B cell (primary cell): ENCODE results near the gene DDX59. TPM values are rescaled to one million over a fixed set of nuclear protein-coding genes. Genes with fewer than 3 reads are reported as not detected.

Experiments
- ATAC-seq: fragments of 200-7000 bp; cut with Tn5 transposase; one replicate; pipeline ENCODE4 v1.10.0; 2021; ENCODE audit warnings: low read depth, mild to moderate bottlenecking, moderate number of reproducible peaks, moderate library complexity
- CTCF ChIA-PET: fragments of 350-600 bp; sonication (Branson Sonifier 250); formaldehyde crosslinking; loops from one replicate; lab custom pipeline; 2021; ENCODE audit warnings: antibody characterized with exemption, inconsistent platforms; lab: Charles Lee
- POLR2A ChIA-PET: fragments of 350-600 bp; sonication (Branson Sonifier 250); formaldehyde crosslinking; loops from one replicate; lab custom pipeline; 2021; ENCODE audit warnings: antibody characterized with exemption; lab: Charles Lee
- DNase-seq: peaks from one replicate; pipeline ENCODE4 v3.0.0; 2013
- H2AFZ ChIP-seq: 2 replicates; pipeline ENCODE4 v1.6.1; 2012; ENCODE audit warnings: mild to moderate bottlenecking, low read depth, low read length; ENCODE audit not compliant: insufficient read depth, poor library complexity, severe bottlenecking
- H3K27ac ChIP-seq, 2 donors: 1 replicate in 1 of 2; 2 replicates in 1 of 2; pipeline ENCODE4 v1.5.1; 2012 to 2013; ENCODE audit warnings: low read length in 2 of 2, mild to moderate bottlenecking in 2 of 2, moderate library complexity in 1 of 2
- H3K27me3 ChIP-seq, 4 experiments: fragments of 200-600 bp in 1 of 4; sonication (generic) in 1 of 4; replicated peaks in 1 of 4; 1 replicate in 2 of 4; 2 replicates in 2 of 4; pipeline versions ENCODE4 v1.6.1 to v1.7.0; 2013 to 2016; ENCODE audit warnings: low read length in 3 of 4, mild to moderate bottlenecking in 2 of 4, mixed read lengths in 1 of 4, moderate library complexity in 1 of 4; ENCODE audit not compliant: insufficient read depth in 4 of 4, control insufficient read depth in 3 of 4; ENCODE audit errors: control extremely low read depth in 1 of 4
- H3K36me3 ChIP-seq, 2 experiments: replicated peaks in 1 of 2; 1 replicate in 1 of 2; 2 replicates in 1 of 2; pipeline versions ENCODE4 v1.6.1 to v1.7.1; 2013; ENCODE audit warnings: low read length in 1 of 2; ENCODE audit not compliant: insufficient read depth in 2 of 2, control insufficient read depth in 1 of 2; ENCODE audit errors: control extremely low read depth in 1 of 2, extremely low read depth in 1 of 2
- H3K4me1 ChIP-seq, 2 donors: fragments of 200-600 bp in 1 of 2; sonication (generic) in 1 of 2; 1 replicate in 1 of 2; 2 replicates in 1 of 2; pipeline versions ENCODE4 v1.5.1 to v1.6.1; 2013 to 2017; ENCODE audit warnings: low read length in 2 of 2; ENCODE audit not compliant: control insufficient read depth in 2 of 2, insufficient read depth in 2 of 2
- H3K4me2 ChIP-seq: replicated peaks from 2 replicates; pipeline ENCODE3; 2012; ENCODE audit warnings: mild to moderate bottlenecking, low read depth, low read length; ENCODE audit not compliant: poor library complexity, severe bottlenecking
- H3K4me3 ChIP-seq, 5 experiments: fragments of 200-600 bp in 1 of 5; sonication (generic) in 1 of 5; 1 replicate in 3 of 5; 2 replicates in 2 of 5; pipeline versions ENCODE4 v1.5.1 to v1.7.0; 2011 to 2016; ENCODE audit warnings: low read length in 4 of 5, mild to moderate bottlenecking in 4 of 5, low read depth in 2 of 5, control low read depth in 1 of 5, moderate library complexity in 1 of 5; ENCODE audit not compliant: insufficient read depth in 1 of 5; ENCODE audit errors: control extremely low read depth in 1 of 5, extremely low read depth in 1 of 5
- H3K79me2 ChIP-seq: fragments of 200-600 bp; sonication (generic); one replicate; pipeline ENCODE4 v1.6.0; 2016; ENCODE audit warnings: low read length; ENCODE audit not compliant: control insufficient read depth, insufficient read depth
- H3K9ac ChIP-seq: fragments of 200-600 bp; sonication (generic); 2 replicates; pipeline ENCODE4 v1.6.1; 2017; ENCODE audit warnings: mild to moderate bottlenecking, low read length, moderate library complexity
- H3K9me3 ChIP-seq, 3 donors: one replicate each; pipeline versions ENCODE4 v1.6.1 to v1.7.1; 2013; ENCODE audit warnings: low read length in 2 of 3; ENCODE audit not compliant: control insufficient read depth in 2 of 3, insufficient read depth in 1 of 3; ENCODE audit errors: control extremely low read depth in 1 of 3
- H4K20me1 ChIP-seq: 2 replicates; pipeline ENCODE4 v1.6.0; 2012; ENCODE audit warnings: mild to moderate bottlenecking, low read length; ENCODE audit not compliant: insufficient read depth, control insufficient read depth, poor library complexity, severe bottlenecking
- H3K27ac Mint-ChIP-seq: one replicate; pipeline ENCODE4 v1.8.0; 2021; ENCODE audit warnings: mixed read lengths
- H3K27me3 Mint-ChIP-seq: one replicate; pipeline ENCODE4 v1.8.0; 2021; ENCODE audit warnings: mixed read lengths
- H3K4me1 Mint-ChIP-seq: one replicate; pipeline ENCODE4 v1.8.0; 2021; ENCODE audit warnings: mixed read lengths
- H3K4me3 Mint-ChIP-seq: one replicate; pipeline ENCODE4 v1.8.0; 2021; ENCODE audit warnings: mixed read lengths
- H3K9me3 Mint-ChIP-seq: one replicate; pipeline ENCODE4 v1.8.0; 2022; ENCODE audit warnings: mixed read lengths; ENCODE audit not compliant: insufficient read depth
- EZH2 ChIP-seq: IDR thresholded peaks from 2 replicates; pipeline ENCODE4 v1.6.1; 2012; ENCODE audit warnings: borderline replicate concordance, low read depth, mild to moderate bottlenecking, moderate library complexity, low read length; ENCODE audit not compliant: insufficient read depth, poor library complexity, severe bottlenecking
- WGBS: methylation state at CpG from one replicate; pipeline ENCODE4 v1.1.5; 2013; ENCODE audit warnings: missing lambda C conversion rate; ENCODE audit not compliant: insufficient coverage; 5-methylcytosine and 5-hydroxymethylcytosine counted together
- intact Hi-C: fragments of 100-400 bp; cut with micrococcal nuclease; formaldehyde crosslinking; loops from one replicate; pipeline ENCODE4 v1.10.0; 2022
- polyA plus RNA-seq: library from polyadenylated mRNA; depleted of rRNA; stranded (reverse); fragments of >200 nt; gene quantifications from 2 replicates; pipeline ENCODE4 v1.2.3, GENCODE V29; 2012
- total RNA-seq, 2 donors: library from RNA; stranded (reverse); fragments of 120-200 nt in 1 of 2; gene quantifications; 1 replicate in 1 of 2; 2 replicates in 1 of 2; pipeline versions ENCODE4 v1.2.3 to v1.2.4, GENCODE V29; 2013 to 2022
- TF ChIP-seq, protein P1 (sequence below): fragments of 200-600 bp; IDR thresholded peaks from one replicate; pipeline ENCODE4 v1.8.0; 2022; ENCODE audit warnings: antibody characterized with exemption, mild to moderate bottlenecking

Gene DDX59
- total and polyA plus RNA-seq, 2 donors (not counting 1 experiment from before 2014, with no cell fraction given), result 20.2 to 41.9 TPM

DNA sequence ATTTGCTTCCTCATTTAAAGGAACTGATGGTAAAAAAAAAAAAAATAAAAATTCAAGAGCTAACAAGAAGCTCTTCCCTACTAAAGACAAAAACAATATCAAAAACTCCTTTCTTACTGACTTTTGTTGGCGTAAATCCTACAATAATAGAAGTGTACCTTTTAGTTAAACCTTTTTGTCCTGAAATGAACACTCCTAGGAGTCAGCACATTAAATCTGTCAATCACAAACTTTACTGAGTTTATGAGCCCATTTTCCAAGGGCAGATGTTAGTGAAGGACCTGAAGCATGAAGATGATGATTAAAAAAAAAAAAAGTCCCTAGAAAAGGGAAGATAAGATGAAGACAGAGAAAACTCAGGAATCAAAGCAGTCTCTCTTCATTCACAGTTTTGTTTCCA is 22.6 kb upstream of the DDX59 start:
- intact Hi-C loops, result no loop called here
- Histone ChIP-seq H3K9ac (no peak overlapping the region), H3K27me3 (no peaks in the 10 kb centered on the region), H3K4me3 (no peak overlapping the region), H3K27ac (no peak overlapping the region), H3K9me3 (no peaks in the 10 kb centered on the region), H3K4me1 (no peaks in the 10 kb centered on the region), H2AFZ (no peak overlapping the region), H3K79me2 (no peaks in the 10 kb centered on the region), H3K36me3 (no peaks in the 10 kb centered on the region), H4K20me1 (no peaks in the 10 kb centered on the region), H3K4me2 (no peak overlapping the region)
- ATAC-seq (no peak), DNase-seq (no peak)
- CTCF ChIA-PET, result no interaction called here
- Mint-ChIP-seq H3K4me1 (no peaks in the 10 kb centered on the region), H3K4me3 (no peak overlapping the region), H3K27me3 (peaks cover 13% of the 10 kb centered on the region), H3K27ac (no peak overlapping the region), H3K9me3 (no peaks in the 10 kb centered on the region)
- POLR2A ChIA-PET, result no interaction called here
- WGBS, result no CpG with 5 or more reads among the region's 1 CpG
- TF ChIP-seq EZH2, result no peak
- TF ChIP-seq, protein P1, sequence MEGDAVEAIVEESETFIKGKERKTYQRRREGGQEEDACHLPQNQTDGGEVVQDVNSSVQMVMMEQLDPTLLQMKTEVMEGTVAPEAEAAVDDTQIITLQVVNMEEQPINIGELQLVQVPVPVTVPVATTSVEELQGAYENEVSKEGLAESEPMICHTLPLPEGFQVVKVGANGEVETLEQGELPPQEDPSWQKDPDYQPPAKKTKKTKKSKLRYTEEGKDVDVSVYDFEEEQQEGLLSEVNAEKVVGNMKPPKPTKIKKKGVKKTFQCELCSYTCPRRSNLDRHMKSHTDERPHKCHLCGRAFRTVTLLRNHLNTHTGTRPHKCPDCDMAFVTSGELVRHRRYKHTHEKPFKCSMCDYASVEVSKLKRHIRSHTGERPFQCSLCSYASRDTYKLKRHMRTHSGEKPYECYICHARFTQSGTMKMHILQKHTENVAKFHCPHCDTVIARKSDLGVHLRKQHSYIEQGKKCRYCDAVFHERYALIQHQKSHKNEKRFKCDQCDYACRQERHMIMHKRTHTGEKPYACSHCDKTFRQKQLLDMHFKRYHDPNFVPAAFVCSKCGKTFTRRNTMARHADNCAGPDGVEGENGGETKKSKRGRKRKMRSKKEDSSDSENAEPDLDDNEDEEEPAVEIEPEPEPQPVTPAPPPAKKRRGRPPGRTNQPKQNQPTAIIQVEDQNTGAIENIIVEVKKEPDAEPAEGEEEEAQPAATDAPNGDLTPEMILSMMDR, result no peak

- TF ChIP-seq, protein P1, result no peak
- no peak for TF ChIP-seq EZH2
- no peak overlapping the region for H3K4me2 ChIP-seq
- H3K36me3 ChIP-seq, result no peaks in the 10 kb centered on the region
- no peak for DNase-seq
- H3K4me3 Mint-ChIP-seq, result no peak overlapping the region
- H3K27me3 ChIP-seq, result peaks cover 0 to 4% (median 0%) of the 10 kb centered on the region in 4 experiments
- no peaks in the 10 kb centered on the region for H3K9me3 ChIP-seq
- H3K4me1 ChIP-seq, result no peaks in the 10 kb centered on the region
- no peaks in the 10 kb centered on the region for H4K20me1 ChIP-seq
- peaks cover 6% of the 10 kb centered on the region for H3K27me3 Mint-ChIP-seq
- CTCF ChIA-PET, result no interaction called here
- H3K9me3 Mint-ChIP-seq, result no peaks in the 10 kb centered on the region
- WGBS, result no CpG with 5 or more reads among the region's 2 CpGs
- no peak overlapping the region for H3K9ac ChIP-seq
- H3K27ac ChIP-seq, result no peak overlapping the region
- ATAC-seq, result no peak
- H3K4me3 ChIP-seq, result no peak overlapping the region
- no peaks in the 10 kb centered on the region for H3K79me2 ChIP-seq
- no peak overlapping the region for H3K27ac Mint-ChIP-seq
- H3K4me1 Mint-ChIP-seq, result no peaks in the 10 kb centered on the region
- H2AFZ ChIP-seq, result no peak overlapping the region
- POLR2A ChIA-PET, result no interaction called here
- intact Hi-C loops, result no loop called here
Measured at GRCh38 chr1:200686620-200687019, 16.9 kb upstream of the DDX59 start.
